Measurements from ENCODE around the gene CTU2. TPM values are rescaled to one million over a fixed set of nuclear protein-coding genes. Genes with fewer than 3 reads are reported as not detected.

Gene CTU2
- total and polyA plus RNA-seq, 5 donors: 11.1 to 16.3 (median 12.0) TPM

- H3K27me3 ChIP-seq (ENCODE audit: control insufficient read depth, insufficient read depth): no peaks in the 10 kb centered on the region
- intact Hi-C loops (cut with DNase I): no loop called here
- WGBS: 95% methylated on average over 23 of the region's 23 CpGs
- DNase-seq: no peak
- H3K9me3 ChIP-seq (ENCODE audit: control insufficient read depth, low read length): no peaks in the 10 kb centered on the region
- H3K4me3 ChIP-seq (ENCODE audit: low read length): no peak overlapping the region
- no peak overlapping the region for H3K27ac ChIP-seq (ENCODE audit: low read length)
- ATAC-seq: no peak
- H3K4me1 ChIP-seq (ENCODE audit: control insufficient read depth, insufficient read depth, low read length): no peaks in the 10 kb centered on the region
Observed at GRCh38 chr16:88734361-88734728, 28.0 kb downstream of the CTU2 start.

- no peak overlapping the region for H3K27ac ChIP-seq (ENCODE audit: low read length)
- no peaks in the 10 kb centered on the region for H3K9me3 ChIP-seq (ENCODE audit: control insufficient read depth, low read length)
- intact Hi-C loops (cut with DNase I): loop anchor here in 2 of 4 donors (5.0 kb wide), 1 partner anchor 432 kb away; no protein-coding TSS in a partner anchor
- H3K27me3 ChIP-seq (ENCODE audit: control insufficient read depth, insufficient read depth): no peaks in the 10 kb centered on the region
- ATAC-seq (no peak), DNase-seq (no peak)
- H3K4me1 ChIP-seq (ENCODE audit: control insufficient read depth, insufficient read depth, low read length): no peaks in the 10 kb centered on the region
- no peak overlapping the region for H3K4me3 ChIP-seq (ENCODE audit: low read length)
- 94% methylated on average over 16 of the region's 16 CpGs for WGBS
Observed at GRCh38 chr16:88735121-88735520, 28.8 kb downstream of the CTU2 start.

- intact Hi-C loops (cut with DNase I): loop anchor here in 2 of 4 donors (5.0 kb wide), 1 partner anchor 432 kb away; no protein-coding TSS in a partner anchor
- Histone ChIP-seq H3K4me3 (ENCODE audit: low read length) (no peak overlapping the region), H3K4me1 (ENCODE audit: control insufficient read depth, insufficient read depth, low read length) (no peaks in the 10 kb centered on the region), H3K27me3 (ENCODE audit: control insufficient read depth, insufficient read depth) (no peaks in the 10 kb centered on the region), H3K27ac (ENCODE audit: low read length) (no peak overlapping the region), H3K9me3 (ENCODE audit: control insufficient read depth, low read length) (no peaks in the 10 kb centered on the region)
- DNase-seq (no peak), ATAC-seq (no peak)
- WGBS: 92% methylated on average over 10 of the region's 10 CpGs
Observed at GRCh38 chr16:88735616-88736015, 29.3 kb downstream of the CTU2 start.

GRCh38 chr16:88736088-88736487, 29.8 kb downstream of the CTU2 start:
- no peak overlapping the region for H3K4me3 ChIP-seq (ENCODE audit: low read length)
- H3K9me3 ChIP-seq (ENCODE audit: control insufficient read depth, low read length): no peaks in the 10 kb centered on the region
- H3K27me3 ChIP-seq (ENCODE audit: control insufficient read depth, insufficient read depth): no peaks in the 10 kb centered on the region
- intact Hi-C loops (cut with DNase I): loop anchor here in 2 of 4 donors (5.0 kb wide), 1 partner anchor 431 kb away; no protein-coding TSS in a partner anchor
- ATAC-seq: no peak
- H3K27ac ChIP-seq (ENCODE audit: low read length): no peak overlapping the region
- 96% methylated on average over 21 of the region's 21 CpGs for WGBS
- H3K4me1 ChIP-seq (ENCODE audit: control insufficient read depth, insufficient read depth, low read length): no peaks in the 10 kb centered on the region
- no peak for DNase-seq

DNA sequence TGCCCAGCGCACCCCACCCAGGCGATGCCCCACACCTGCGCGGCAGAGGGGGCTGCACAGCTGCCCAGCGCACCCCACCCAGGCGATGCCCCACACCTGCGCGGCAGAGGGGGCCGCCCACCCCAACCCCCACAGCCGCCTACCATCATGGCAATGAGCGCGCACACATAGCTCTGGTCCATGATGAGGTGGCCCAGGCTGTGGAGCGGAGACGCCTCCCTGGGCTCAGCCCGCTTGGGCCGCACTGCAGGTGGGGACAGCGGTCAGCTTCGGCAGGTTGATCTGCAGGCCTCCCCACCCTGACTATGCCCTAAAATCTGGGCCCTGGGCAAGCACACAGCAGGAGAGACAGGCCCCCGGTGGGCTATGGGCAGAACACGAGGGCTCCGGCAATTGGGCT, 30.2 kb downstream of the CTU2 start:
- intact Hi-C loops (cut with DNase I): loop anchor here in 2 of 4 donors (5.0 kb wide), 1 partner anchor 431 kb away; no protein-coding TSS in a partner anchor
- Histone ChIP-seq H3K27ac (ENCODE audit: low read length) (no peak overlapping the region), H3K4me3 (ENCODE audit: low read length) (no peak overlapping the region), H3K4me1 (ENCODE audit: control insufficient read depth, insufficient read depth, low read length) (no peaks in the 10 kb centered on the region), H3K9me3 (ENCODE audit: control insufficient read depth, low read length) (no peaks in the 10 kb centered on the region), H3K27me3 (ENCODE audit: control insufficient read depth, insufficient read depth) (no peaks in the 10 kb centered on the region)
- DNase-seq (no peak), ATAC-seq (no peak)
- 96% methylated on average over 19 of the region's 21 CpGs for WGBS

DNA sequence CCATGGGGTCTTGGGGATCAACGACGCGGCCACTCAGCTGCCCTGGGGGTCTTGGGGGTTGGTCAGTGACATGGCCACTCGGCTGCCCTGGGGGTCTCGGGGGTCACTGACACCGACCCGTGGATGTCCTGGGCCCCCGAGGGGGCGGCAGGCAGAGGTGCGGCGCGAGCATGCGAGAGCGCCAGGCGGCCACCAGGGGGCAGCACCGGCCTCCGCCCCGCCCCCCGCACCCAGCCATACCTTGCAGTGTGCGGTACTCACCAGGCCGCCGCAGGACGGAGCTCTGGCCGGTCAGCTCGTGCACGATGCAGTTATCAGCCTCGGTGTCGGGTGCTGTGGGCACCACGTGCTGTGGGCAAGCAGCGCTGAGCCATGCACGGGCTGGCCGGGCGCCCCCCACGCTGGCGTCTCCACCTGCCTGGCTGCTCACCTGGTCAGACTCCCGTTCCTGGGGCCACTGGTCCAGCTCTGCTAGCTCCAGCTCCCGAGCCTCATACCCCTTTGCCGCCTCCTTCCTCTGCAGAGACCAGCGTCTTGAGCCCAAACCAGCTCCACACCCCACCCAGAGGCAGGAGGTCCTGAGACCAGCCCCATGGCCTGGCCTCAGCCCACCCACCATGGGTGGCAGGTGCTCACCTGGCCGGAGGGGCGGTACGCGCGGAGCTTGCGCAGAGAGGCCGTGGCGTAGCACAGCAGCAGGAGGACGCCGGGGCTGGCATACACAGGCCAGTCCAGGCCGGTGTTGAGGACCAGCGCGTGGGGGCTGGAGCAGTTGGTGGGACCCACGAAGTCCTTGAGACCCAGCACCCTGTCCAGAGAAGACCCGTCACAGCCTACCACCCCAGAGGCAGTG, 31.2 kb downstream of the CTU2 start:
- peak; percentile 72 to 90 (median 89) for DNase-seq
- peak; percentile 74 for ATAC-seq
- WGBS: 41% methylated on average over 54 of the region's 54 CpGs

DNA sequence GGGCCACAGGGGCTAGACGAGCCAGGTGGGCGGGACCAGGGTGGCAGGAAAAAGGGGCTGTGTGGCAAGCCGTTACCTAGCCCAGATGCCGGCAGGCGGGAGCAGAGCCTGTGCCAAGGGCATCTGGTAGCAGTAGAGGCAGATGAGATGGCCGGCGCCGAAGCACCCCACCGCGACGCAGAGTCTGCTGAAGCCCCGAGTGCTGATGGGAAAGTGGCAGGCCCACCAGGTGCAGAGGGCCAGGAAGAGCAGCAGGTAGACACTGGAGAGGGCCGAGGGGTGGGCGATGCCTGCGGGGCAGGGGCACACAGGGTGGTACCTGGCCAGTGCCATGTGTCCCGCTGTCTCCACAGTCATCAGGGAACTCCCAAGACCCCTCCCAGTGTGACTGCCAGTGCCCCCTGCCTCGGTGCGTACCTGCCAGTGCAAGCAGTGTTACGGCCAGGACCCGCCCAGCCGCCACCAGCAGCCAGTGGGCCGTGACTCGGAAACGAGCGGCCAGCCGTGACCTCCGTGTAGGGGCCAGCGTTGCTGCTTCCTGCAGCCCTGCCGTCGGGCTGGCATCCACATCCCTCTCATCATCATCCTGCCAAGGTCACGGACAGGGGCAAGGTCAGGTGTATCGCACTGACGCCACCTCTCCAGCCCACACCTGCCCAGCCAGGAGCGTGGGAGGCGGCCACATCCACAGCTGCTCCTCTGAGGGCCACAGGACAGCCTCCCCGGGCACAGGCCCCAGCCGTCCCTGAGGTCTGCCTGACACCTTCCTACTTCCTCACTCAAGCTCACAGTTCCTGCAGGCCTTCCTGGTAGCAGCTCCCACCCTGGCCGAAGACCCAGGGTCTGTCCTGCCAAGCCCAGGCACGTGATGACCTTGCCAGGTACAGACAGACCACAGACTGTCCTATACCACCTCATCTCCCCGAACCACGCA, 32.1 kb downstream of the CTU2 start:
- ATAC-seq: no peak
- DNase-seq: no peak
- no peak overlapping the region for H3K4me3 ChIP-seq (ENCODE audit: low read length)
- no peaks in the 10 kb centered on the region for H3K4me1 ChIP-seq (ENCODE audit: control insufficient read depth, insufficient read depth, low read length)
- H3K27ac ChIP-seq (ENCODE audit: low read length): no peak overlapping the region
- H3K27me3 ChIP-seq (ENCODE audit: control insufficient read depth, insufficient read depth): no peaks in the 10 kb centered on the region
- intact Hi-C loops (cut with DNase I): loop anchor here in 2 of 4 donors (5.0 kb wide), 1 partner anchor 429 kb away; no protein-coding TSS in a partner anchor
- no peaks in the 10 kb centered on the region for H3K9me3 ChIP-seq (ENCODE audit: control insufficient read depth, low read length)
- WGBS: 87% methylated on average over 41 of the region's 41 CpGs

More for the DNA sequence above, 31.2 kb downstream of the CTU2 start:
- intact Hi-C loops (cut with DNase I): loop anchor here in 2 of 4 donors (5.0 kb wide), 1 partner anchor 430 kb away; no protein-coding TSS in a partner anchor
- H3K9me3 ChIP-seq (ENCODE audit: control insufficient read depth, low read length): no peaks in the 10 kb centered on the region
- H3K4me1 ChIP-seq (ENCODE audit: control insufficient read depth, insufficient read depth, low read length): no peaks in the 10 kb centered on the region
- no peaks in the 10 kb centered on the region for H3K27me3 ChIP-seq (ENCODE audit: control insufficient read depth, insufficient read depth)
- H3K4me3 ChIP-seq (ENCODE audit: low read length): no peak overlapping the region
- H3K27ac ChIP-seq (ENCODE audit: low read length): no peak overlapping the region

GRCh38 chr16:88739139-88739976, 33.1 kb downstream of the CTU2 start:
- H3K27me3 ChIP-seq (ENCODE audit: control insufficient read depth, insufficient read depth): no peaks in the 10 kb centered on the region
- no peaks in the 10 kb centered on the region for H3K4me1 ChIP-seq (ENCODE audit: control insufficient read depth, insufficient read depth, low read length)
- intact Hi-C loops (cut with DNase I): loop anchor here in 2 of 4 donors (5.0 kb wide), 1 partner anchor 428 kb away; no protein-coding TSS in a partner anchor
- no peak overlapping the region for H3K27ac ChIP-seq (ENCODE audit: low read length)
- WGBS: 87% methylated on average over 22 of the region's 22 CpGs
- no peak overlapping the region for H3K4me3 ChIP-seq (ENCODE audit: low read length)
- no peaks in the 10 kb centered on the region for H3K9me3 ChIP-seq (ENCODE audit: control insufficient read depth, low read length)
- no peak for DNase-seq
- no peak for ATAC-seq

DNA sequence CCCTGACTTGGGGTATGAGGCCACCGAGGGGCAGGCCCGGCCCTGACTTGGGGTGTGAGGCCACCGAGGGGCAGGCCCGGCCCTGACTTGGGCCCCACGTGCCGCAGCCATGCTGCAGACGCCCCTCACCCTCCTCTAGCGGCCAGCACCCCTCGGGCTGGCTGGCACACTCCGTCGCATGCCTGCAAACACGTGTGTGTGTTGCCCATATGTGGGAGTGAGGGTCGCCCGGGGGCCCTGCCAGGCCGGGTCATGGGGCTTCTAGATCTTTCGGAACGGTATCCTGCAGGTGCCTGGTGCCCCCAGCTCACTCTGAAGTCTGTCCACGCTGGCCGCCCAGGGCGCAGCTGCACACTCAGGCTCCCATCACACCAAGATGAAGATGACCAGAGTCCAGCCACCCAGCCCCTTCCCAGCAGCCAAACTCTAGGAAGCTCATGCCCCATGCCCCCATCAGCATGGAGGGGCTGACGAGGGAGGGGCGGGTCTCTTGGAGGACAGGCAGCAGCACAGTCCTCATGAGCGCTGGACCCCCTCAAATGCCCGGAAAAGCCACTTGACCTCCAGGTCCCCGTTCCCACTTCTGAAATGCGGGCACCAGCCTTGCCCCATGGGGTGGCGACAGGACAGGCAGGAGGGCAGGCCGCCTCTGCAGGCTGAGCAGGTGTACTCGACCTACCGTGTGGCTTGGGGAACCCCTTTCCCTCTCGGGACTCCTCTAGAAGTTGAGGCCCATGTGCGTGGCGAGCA, 33.8 kb downstream of the CTU2 start:
- ATAC-seq: no peak
- intact Hi-C loops (cut with DNase I): loop anchor here (5.0 to 10.0 kb wide), 5 partner anchors 42 to 475 kb away; partner anchors contain the start of genes PIEZO1 (in 1 of the 4) and ZNF778 (in 1 of the 4)
- 91% methylated on average over 33 of the region's 33 CpGs for WGBS

More for the DNA sequence above, 33.8 kb downstream of the CTU2 start:
- no peak for DNase-seq
- Histone ChIP-seq H3K27me3 (ENCODE audit: control insufficient read depth, insufficient read depth) (no peaks in the 10 kb centered on the region), H3K4me3 (ENCODE audit: low read length) (no peak overlapping the region), H3K9me3 (ENCODE audit: control insufficient read depth, low read length) (no peaks in the 10 kb centered on the region), H3K4me1 (ENCODE audit: control insufficient read depth, insufficient read depth, low read length) (no peaks in the 10 kb centered on the region), H3K27ac (ENCODE audit: low read length) (no peak overlapping the region)

Measured in right cardiac atrium (tissue), 5 donors.